ENCODE measurements around the gene OGT.
"Not testable (repeated sequence)": the region's sequence is repeated elsewhere in the genome, so short reads cannot be mapped to it uniquely, and the experiment has no call there.

The OGT gene

DNA sequence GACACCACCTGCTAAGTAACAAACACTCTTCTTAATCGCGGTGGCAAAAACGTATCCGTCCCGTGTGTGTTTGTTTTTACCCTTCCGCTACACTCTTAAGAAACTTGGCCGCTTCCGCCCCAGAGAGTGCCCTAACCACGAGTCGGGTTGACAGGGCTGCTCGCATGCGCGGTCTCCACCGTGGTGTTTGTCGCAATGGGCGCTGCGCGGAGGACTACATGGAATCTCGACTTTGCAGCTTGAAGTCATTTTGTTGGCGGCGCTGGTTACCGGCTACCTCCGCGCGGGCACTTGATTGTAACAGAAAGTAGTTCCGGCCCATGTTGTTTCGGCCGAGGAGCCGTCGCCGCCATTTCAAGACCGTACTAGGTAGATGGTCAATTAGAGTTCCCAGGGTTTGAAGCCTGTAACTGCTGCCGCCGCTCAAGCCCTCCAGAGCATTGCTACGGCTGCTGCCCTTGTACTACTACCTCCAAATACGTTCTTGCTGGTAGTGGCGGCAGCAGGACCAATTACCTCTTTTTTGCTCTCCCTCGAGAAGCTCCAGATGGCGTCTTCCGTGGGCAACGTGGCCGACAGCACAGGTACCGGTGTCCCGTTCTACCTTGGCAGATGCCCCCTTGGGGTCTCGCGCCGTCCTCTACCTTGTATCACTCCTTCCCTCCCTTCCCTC, at the start of gene OGT:
Gene OGT, plus strand, starts transcription at position 352 of the 673 bp plus-strand sequence. Its CDS starts 196 bp downstream, at position 548.
- peak; percentile 87 to 96 for DNase-seq

DNA sequence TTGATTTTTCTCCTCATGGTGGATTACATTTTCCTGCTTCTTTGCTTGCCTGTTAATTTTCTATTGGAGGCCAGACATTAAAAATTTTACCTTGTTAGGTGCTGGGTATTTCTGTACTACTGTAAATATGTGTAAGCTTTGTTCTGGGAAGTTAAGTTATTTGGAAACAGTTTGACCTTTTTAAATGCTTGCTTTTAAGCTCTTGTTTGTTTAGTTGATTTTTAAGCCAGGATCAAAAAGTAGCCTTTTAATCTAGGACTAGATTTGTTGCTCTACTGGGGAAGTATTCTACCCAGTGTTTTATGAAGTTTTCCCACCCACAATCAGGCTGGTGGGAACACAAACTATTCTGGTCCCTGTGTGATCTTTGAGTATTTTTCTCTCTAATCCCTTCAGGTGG, 45.1 kb upstream of the OGT start:
- no peak for DNase-seq

DNA sequence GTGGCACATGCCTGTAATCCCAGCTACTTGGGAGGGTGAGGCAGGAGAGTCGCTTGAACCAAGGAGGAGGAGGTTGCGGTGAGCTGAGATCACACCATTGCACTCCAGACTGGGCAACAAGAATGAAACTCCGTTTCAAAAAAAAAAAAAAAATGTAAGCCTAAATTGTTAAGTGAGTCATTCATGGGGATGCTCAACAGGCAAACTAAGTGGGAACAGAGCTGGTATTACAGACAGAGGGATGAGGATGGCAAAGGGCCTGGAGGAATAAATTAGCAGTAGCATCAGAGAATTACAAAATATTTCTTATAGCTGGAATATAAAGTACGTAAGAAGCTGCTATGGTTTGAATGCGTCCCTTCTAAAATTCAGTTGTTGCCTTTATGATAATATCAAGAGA, 43.4 kb upstream of the OGT start:
- DNase-seq, result no peak

DNA sequence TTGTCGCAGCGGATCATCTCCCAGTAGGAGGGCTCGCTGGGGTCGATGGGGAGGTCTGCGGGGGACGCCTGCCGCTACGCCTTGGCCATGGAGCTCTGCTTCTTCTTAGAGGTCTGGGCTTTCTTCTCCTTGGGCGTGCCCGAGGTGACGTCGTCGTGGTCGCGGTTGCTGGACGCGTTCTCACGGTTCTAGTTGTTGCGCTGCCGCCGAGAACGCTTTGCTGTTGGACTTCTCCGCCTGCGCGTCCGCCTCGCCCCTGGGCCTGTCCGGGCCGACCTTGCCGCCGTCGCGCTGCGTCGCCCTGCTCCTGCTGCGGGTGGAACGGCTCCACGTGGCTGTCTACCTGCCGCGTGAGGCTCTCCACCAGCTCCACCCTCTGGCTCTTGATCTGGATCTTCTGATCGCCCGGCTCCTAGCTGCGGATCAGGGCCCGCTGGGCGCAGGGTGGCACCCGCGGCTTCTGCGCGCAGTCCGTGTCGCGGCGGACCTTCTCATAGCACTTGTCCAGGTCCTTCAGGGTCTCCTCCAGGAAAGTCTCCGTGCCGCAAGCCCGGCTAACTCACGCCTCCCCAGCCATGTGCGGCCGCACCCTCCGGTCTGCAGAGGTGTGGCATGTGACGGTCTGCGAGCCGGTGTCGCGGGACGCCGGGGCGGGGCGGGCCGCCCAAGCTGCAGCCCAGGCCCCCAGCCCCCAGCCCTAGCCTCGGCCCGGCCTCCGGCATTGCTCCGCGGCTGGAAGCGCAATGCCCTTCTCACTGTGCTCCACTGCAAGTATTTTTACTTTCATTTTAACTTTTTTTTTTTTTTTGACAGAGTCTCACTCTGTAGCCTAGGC, 40.5 kb upstream of the OGT start:
- DNase-seq, result peak in 1 of 2 experiments; percentile 34

DNA sequence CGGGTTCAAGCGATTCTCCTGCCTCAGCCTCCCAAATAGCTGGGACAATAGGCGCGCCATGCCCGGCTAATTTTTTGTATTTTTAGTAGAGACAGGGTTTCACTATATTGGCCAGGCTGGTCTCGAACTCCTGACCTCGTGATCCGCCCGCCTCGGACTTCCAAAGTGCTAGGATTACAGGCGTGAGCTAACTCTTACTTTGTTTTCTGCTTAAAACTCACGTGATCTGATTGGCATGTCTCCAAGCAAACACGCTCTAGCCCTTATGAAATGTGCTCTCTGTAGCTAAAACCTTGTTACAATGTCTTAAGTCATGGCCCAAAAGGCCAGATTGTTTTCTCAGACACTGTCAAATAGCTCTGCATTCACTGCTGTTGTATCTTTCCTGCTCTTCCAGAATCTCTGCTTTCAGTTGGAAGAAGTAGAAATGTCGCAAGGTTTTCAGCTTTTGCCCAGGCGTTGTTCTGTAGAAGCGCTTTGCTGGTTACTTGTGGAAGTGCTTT, 39.7 kb upstream of the OGT start:
- DNase-seq, result no peak

DNA sequence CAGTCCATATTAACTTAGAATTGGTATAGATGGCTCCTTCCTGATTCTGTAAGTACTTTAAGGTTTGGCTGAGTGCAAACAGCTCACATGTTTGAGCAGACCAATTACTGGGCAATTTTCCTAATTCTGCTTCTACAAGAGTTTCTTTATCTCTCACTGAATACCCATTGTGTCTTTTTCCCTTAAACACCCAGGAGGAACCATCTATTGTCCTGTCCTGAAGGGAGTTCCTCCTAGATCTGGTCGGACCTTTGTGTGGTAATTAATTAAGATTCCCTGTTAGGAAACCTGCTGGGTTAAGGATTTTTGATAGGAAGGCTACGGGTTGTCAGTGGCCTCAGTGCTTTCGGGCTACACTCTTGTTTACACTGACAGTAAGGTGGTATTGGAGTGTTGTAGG, 36.9 kb upstream of the OGT start:
- DNase-seq, result not testable (repeated sequence)

DNA sequence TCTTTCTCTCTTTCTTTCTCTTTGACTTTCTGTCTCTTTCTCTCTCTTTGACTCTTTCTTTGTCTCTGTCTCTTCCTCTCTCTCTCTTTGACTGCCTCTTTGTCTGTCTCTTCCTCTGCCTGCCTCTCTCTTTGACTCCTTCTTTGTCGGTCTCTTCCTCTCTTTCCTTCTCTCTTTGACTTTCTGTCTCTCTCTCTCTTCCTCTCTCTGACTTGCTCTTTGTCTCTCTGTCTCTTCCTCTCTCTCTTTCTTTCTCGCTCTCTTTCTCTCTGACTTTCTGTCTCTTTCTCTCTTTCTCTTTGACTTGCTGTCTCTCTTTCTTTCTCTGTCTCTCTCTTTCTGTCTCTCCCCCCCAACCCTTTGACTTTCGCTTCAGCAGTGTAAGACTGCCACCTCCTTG, 36.4 kb upstream of the OGT start:
- no peak for DNase-seq

DNA sequence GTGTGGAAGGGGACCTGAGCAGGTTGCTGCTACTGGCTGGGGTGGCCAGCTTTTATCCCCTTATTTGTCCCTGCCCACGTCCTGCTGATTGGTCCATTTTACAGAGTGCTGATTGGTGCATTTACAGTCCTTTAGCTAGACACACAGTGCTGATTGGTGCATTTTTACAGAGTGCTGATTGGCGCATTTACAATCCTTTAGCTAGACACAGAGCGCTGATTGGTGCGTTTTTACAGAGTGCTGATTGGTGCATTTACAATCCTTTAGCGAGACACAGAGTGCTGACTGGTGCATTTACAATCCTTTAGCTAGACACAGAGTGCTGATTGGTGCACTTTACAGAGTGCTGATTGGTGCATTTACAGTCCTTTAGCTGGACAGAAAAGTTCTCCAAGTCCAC, 30.8 kb upstream of the OGT start:
- DNase-seq, result not testable (repeated sequence)

DNA sequence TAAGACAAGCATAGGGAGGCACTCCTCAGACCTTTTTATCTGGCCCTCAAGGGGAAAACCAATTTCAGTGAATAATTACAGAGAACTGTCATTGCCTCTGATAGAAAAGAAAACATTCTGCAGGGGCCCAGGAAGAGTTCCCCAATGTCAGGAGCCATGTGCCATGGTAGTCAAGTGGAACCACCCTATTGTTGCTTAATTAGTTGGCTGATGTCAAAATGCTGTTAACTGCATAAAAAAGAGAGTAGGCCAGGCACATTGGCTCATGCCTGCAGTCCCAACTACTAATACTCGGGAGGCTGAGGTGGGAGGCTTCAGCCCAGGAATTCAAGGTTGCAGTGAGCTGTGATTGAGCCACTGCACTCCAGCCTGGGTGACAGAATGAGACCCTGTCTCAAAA, 28.6 kb upstream of the OGT start:
- no peak for DNase-seq

DNA sequence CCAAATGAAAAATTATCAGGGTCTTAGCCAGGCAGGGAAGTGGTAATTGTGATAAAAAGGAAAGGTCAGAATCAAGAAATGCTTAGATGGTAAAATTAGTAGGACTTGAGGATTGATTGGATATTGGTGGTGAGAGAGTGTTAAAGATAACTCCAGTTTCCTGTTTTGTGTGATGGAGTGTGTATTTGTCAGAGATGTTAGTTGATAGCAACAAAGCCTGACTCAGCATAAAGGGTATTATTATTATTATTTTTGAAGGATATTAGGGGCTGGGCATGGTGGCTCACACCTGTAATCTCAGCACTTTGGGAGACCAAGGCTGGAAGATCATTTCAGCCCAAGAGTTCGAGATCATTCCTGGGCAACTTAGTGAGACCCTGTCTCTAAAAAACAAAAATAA, 23.6 kb upstream of the OGT start:
- no peak for DNase-seq

DNA sequence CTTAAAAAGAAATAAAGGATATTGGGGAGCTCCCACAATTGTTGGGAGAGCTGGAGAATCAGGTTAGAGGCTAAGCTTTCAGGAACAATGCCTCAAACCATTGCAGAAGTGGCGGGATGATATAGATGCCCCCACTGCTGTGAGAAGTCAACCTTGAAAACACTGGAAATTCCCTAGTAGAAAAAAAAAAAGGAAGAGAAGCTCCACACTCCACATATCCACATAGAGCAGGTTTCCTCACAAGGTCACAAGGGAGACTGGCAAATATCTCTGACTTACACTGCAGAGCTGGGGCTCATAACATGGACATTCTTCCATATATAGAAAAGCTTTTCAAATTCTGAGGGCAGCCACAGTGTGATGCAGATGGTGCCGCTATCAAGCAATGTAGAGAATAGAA, 22.7 kb upstream of the OGT start:
- no peak for DNase-seq

DNA sequence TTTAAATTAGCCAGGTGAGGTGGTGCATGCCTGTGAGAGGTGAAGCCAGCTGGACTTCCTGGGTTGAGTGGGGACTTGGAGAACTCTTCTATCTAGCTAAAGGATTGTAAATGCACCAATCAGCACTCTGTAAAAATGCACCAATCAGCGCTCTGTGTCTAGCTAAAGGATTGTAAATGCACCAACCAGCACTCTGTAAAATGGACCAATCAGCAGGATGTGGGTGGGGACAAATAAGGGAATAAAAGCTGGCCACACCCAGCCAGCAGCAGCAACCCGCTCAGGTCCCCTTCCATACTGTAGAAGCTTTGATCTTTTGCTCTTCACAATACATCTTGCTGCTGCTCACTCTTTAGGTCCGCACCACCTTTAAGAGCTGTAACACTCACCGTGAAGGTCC, 19.2 kb upstream of the OGT start:
- not testable (repeated sequence) for DNase-seq

DNA sequence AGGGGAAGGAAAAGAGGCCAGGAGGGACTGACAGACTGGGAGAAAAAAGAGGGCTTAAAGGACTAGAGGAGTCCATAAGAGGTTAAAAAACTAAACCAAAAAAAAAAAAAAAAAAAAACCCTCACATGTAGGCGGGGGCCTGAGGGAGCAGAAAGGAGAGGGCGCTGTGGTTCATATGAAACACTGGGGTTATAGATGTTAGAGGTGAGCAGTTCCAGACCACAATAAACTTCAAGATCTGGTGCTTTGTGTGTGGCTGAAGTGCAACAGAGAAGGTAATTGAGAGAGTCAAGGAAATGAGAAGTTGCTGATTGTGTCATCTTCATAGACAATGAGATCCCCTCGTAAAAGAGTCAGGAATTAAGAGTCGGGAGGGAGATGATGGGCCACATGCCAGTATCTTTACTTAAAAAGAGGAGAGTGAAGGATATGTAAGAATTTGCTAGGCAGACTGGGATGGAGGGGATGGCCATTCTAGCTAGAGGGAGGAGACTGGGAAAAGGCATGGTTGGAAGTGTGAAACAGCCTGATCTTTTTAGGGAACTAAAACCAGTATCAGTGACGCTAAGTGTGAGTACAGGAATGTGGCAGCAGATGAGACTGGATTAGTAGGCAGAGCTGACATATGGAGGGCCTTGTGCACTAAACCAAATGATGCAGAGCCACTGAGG, 18.4 kb upstream of the OGT start:
- no peak for DNase-seq

DNA sequence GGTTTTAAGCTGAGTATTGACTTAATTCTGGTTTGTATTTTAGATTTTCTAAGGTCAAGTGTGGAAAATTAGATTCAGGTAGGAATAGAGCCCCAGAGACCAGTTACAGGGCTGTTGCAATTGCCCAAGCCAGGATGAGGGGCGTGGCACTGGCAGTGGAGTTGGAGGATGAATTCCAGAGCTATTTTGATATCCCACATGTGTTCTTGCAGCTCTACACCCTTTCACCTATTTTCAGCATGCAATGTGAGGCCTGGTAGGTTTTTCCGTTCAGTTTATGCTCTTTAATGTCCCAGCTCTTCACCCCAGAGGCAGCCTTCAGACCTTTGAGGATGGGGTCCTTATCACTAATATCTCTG, 17.9 kb upstream of the OGT start:
- DNase-seq, result no peak

DNA sequence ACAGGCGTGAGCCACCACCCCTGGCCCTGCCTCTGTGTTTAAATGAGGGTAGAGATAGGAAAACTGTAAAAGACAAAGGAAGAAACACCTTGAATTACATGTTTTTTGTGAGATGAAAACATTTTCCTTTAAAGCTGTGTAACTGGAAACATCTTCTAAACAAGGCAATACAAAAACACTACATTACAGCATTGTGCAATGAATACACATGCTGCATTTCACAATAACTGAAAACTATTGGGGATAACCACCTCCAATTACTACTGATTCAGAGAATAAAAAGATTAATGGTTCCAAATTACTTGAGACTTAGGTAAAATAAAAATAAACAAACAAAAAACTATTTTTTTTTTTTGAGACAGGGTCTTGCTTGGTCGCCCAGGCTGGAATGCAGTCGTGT, 7.6 kb upstream of the OGT start:
- no peak for DNase-seq

DNA sequence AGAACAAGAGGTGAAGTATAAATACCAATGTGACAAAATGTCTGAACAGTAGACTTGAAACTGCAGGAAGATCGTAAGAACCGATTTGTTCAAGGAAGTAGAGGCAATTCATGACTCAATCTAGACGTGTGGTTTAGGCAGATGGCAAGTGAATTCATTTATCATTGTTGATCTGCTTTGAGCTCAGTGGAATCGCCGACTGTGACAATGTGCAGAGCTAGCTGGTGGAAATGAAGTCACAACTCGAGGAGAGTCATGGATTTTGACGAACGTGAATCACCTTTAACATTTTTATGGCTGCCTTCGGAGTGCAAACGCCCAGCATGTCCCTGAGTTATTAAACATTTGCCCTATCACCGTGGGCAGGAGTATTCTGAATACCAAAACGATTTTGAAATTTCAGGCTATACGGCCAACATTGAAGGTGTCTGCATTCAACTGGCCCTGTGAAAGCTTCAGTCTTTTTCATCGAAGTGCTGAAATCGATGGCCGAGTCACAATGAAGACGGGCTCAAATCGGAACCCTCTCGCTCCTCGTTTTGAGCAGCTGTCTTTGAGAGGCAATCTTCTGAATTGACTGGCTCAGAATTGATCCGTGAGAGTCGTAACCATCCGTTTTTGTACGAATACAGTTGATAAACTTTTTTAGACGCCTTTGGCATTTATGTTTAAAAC, 689 bp upstream of the OGT start:
- DNase-seq, result no peak

DNA sequence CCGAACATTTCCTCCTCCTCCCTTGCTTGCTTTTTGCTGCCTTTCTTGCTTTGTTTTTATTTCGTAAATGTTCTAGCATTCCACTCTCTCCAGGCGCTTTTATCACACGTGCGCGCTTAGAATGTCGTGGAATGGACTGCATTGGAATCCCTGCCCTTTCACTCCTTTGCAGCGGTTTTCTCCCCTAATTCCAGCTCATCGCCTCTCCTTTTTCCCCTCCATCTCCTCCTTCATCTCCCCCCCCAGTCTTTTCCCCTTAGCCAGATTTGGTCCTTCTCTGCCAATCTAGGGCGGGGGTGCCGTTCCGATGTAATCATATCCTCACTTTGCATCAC, 579 bp downstream of the OGT start:
- DNase-seq, result no peak

DNA sequence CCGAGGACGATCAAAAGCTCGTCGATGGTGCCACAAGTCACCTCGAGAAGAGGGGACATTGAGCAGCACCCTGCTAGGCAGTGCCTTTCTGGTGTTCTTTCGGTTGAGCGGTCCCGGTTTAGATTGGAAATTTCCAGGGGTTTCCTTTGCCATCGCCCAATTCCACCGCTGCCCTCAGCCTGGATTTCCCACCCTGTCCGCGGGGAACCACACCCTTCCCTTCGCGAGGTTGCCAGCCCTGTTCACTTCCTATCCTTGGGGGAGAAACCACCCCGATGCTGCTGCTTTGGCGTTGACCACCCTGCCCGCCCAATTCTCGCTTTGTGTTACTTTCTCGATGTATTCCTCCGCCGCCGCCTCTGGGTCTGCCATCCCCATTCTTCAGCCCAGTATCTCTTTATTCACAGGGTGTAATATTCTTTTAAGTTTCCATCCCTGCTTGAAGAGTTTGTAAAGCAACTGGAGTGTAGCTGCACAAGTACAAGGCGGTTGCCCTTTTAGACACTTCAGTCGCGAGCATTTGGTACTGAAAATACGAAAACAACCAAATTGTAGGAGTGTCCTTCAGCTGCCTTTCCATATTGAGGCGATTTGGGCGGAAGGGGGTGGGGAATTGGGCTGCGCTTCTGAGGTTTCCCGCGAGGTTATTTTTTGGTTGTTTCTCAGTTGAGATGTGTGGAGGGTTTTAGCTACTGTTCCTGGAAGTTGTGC, 1.1 kb downstream of the OGT start:
- DNase-seq, result peak; percentile 5 to 66

DNA sequence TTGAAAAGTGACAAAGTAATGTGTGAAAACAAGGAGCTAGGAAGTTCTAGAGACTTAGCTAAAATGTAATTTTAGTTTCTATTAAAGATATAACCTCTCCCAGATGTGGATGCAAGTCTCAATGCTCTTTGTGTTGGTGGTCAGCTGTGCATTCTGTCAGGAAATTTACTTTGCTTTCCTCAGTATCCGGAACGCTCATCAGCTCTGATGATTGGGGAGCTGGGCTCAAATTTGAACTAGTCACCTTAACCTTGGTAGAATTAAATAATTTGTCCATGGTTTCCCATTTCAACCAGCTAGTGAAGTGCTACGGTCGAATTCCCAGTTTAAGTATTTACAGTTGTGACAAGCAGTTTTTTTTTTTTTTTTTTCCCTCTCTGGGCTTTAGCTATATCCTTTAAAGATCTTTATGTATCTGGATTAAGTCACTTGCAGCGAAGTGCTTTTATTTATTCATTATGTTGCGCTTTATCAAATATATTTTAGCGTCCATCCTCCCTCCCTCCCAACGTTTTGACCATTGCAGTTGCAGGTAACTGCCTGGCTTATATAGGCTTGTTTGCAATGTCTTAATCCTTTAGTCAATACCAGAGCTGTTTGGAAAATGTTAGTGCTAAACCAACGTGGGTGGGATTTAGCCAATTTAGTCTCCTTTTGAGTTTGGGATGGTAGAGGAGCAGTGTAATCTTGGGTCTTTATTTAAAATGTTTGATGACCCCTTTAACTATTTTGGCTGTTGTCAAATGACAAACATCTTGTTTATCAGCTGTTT, 2.1 kb downstream of the OGT start:
- DNase-seq, result no peak

DNA sequence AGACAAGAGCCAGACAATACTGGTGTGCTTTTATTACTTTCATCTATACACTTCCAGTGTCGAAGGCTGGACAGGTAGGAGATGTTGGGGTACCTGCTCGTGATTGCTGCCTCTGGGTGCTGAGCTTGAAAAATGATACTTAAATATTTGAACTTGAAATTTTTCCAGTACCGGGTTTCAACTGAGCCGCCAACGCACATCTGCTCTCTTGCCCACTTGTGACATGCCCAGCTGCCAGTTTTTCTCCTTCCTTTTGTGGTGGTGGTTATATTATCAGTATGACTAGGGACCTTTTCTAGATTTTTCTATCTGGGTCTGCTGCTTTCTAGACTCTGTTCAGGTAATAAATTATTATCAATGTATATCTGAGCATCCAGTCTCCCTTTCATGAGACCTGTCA, 3.4 kb downstream of the OGT start:
- DNase-seq, result no peak

DNA sequence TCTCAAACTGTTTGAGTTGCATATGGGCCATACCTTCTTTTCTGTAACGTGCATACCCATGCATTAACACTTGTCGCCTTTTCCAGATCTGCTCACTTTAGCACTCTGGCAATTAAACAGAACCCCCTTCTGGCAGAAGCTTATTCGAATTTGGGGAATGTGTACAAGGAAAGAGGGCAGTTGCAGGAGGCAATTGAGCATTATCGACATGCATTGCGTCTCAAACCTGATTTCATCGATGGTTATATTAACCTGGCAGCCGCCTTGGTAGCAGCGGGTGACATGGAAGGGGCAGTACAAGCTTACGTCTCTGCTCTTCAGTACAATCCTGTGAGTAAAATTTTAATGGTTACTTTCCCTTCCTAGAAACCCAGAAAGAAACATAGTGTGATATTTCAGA, 4.8 kb downstream of the OGT start:
- DNase-seq, result no peak

DNA sequence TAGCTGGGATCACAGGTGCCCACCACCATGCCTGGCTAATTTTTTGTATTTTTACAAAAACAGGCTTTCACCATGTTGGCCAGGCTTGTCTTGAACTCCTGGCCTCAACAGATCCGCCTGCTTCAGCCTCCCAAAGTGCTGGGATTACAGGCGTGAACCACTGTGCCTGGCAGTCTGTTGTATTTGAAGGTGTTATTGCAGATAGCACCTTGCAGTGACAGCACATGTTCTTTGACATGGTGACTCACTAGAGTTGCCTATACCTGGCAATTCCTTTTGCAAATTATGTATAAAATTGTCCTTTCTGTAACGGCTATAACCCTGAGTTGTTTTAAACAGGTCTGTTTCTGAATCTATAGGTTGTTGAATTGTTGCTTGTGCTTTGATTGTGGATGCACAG, 7.9 kb downstream of the OGT start:
- DNase-seq, result no peak
